Measurements from ENCODE around the gene DOHH.

The DOHH gene

DNA sequence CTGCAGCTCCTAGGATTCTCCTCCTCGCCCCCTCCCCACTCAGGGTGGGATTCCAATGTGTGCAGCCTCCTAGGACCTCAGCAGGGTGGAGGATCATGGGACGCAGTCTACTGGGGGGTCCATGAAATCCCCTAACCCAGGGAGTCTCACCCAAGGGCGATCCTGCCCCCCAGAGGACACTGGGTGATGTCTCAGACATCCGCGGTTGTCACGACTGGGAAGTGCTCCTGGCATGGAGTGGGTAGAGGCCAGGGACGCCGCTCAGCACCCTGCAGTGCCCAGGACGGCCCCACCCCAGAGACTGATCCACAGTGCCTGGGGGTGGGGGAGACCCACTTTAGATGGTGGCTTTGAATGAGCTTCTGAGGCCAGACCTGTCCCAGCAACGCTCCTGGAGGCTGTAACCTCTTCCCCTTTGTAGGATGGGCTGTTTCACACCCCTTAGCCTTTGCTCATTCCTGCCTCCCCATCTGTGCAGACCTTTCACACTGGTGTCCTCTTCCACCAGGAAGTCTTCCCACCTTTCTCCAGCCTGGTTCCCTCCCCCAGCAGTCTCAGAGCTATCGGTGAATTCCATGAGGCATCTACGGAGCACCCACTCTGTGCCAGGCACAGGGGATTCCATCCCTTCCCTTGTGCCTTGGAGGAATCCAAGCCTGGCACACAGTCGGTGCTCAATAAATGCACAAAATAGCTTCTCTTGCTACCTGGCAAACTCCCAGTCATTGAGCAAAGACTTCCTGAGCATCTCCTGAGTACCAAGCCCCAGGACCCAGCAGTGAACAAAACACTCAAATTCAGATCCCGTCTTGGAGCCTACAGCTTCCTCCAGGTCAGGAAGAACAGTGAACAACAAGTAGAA, 30.6 kb downstream of the DOHH start:
- TF ChIP-seq EZH2phosphoT487 (IDR thresholded peaks at IDR 0.05; ENCODE audit: borderline replicate concordance): no peak
- TF ChIP-seq, protein P1, sequence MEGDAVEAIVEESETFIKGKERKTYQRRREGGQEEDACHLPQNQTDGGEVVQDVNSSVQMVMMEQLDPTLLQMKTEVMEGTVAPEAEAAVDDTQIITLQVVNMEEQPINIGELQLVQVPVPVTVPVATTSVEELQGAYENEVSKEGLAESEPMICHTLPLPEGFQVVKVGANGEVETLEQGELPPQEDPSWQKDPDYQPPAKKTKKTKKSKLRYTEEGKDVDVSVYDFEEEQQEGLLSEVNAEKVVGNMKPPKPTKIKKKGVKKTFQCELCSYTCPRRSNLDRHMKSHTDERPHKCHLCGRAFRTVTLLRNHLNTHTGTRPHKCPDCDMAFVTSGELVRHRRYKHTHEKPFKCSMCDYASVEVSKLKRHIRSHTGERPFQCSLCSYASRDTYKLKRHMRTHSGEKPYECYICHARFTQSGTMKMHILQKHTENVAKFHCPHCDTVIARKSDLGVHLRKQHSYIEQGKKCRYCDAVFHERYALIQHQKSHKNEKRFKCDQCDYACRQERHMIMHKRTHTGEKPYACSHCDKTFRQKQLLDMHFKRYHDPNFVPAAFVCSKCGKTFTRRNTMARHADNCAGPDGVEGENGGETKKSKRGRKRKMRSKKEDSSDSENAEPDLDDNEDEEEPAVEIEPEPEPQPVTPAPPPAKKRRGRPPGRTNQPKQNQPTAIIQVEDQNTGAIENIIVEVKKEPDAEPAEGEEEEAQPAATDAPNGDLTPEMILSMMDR (conservative IDR thresholded peaks at IDR 0.05; ENCODE audit: low read length): peak; percentile 18; the same call in 1 of the 2 replicates
- no peak overlapping the region for H3K4me3 ChIP-seq (ENCODE audit: low read length, poor library complexity, severe bottlenecking)
- no peak overlapping the region for H2AFZ ChIP-seq (ENCODE audit: low read length)
- no peak overlapping the region for H3K4me2 ChIP-seq (ENCODE audit: low read depth, low read length, poor library complexity, severe bottlenecking)
- no peak overlapping the region for H3K9ac ChIP-seq (ENCODE audit: low read depth, low read length, poor library complexity, severe bottlenecking)
- peaks cover 7% of the 10 kb centered on the region; the same call in 1 of the 2 replicates for H3K36me3 ChIP-seq (ENCODE audit: insufficient read depth, low read length)
- peaks cover 2% of the 10 kb centered on the region for H3K4me1 ChIP-seq (ENCODE audit: insufficient read depth, low read length, poor library complexity, severe bottlenecking)
- no peaks in the 10 kb centered on the region for H3K27me3 ChIP-seq (ENCODE audit: insufficient read depth, low read length, poor library complexity, severe bottlenecking)
- no peaks in the 10 kb centered on the region for H3K9me3 ChIP-seq (ENCODE audit: insufficient read depth, low read depth, low read length)
- peaks cover 5% of the 10 kb centered on the region; the same call in 1 of the 2 replicates for H3F3A ChIP-seq (ENCODE audit: low read depth)
- peaks cover 21% of the 10 kb centered on the region; the same call in 1 of the 2 replicates for H3K79me2 ChIP-seq (ENCODE audit: insufficient read depth, low read length)
- no peaks in the 10 kb centered on the region for H3K9me2 ChIP-seq (replicated peaks; ENCODE audit: low read depth, low read length)
- H4K20me1 ChIP-seq (ENCODE audit: insufficient read depth, low read length, poor library complexity, severe bottlenecking): peaks cover 16% of the 10 kb centered on the region

DNA sequence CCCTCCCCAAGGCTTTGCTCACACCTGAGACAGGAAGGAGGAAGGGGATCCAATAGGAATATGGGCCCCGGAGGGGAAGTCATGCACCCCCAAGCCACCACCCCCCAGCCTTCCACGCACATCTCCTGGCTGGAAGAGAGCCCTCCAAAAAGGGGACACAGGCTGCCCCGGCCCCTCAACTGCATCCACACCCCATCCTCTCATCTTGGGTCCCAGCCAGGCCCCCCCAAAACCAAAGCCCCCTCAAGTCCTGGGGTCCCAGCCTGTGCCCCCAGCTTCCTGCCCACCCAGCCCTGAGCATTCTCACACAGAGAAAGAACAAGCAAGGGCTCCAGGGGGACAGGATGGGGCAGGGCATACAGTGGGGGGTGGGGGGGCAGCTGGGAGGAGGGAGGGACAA, 32.3 kb downstream of the DOHH start:
- H3K36me3 ChIP-seq (ENCODE audit: insufficient read depth, low read length): 0 out of 2 replicates have a peak, but pooled peaks cover under 1% of the 10 kb centered on the region
- no peaks in the 10 kb centered on the region for H3K9me3 ChIP-seq (ENCODE audit: insufficient read depth, low read depth, low read length)
- peaks cover 9% of the 10 kb centered on the region; the same call in 1 of the 2 replicates for H3K79me2 ChIP-seq (ENCODE audit: insufficient read depth, low read length)
- H3K9ac ChIP-seq (ENCODE audit: low read depth, low read length, poor library complexity, severe bottlenecking): no peak overlapping the region
- H3K4me1 ChIP-seq (ENCODE audit: insufficient read depth, low read length, poor library complexity, severe bottlenecking): no peaks in the 10 kb centered on the region
- H3K27me3 ChIP-seq (ENCODE audit: insufficient read depth, low read length, poor library complexity, severe bottlenecking): no peaks in the 10 kb centered on the region
- H2AFZ ChIP-seq (ENCODE audit: low read length): no peak overlapping the region
- no peak overlapping the region for H3K4me2 ChIP-seq (ENCODE audit: low read depth, low read length, poor library complexity, severe bottlenecking)
- peaks cover 5% of the 10 kb centered on the region; the same call in 1 of the 2 replicates for H3F3A ChIP-seq (ENCODE audit: low read depth)
- no peaks in the 10 kb centered on the region for H3K9me2 ChIP-seq (replicated peaks; ENCODE audit: low read depth, low read length)
- TF ChIP-seq, protein P1 (conservative IDR thresholded peaks at IDR 0.05; ENCODE audit: low read length): no peak
- no peak for TF ChIP-seq EZH2phosphoT487 (IDR thresholded peaks at IDR 0.05; ENCODE audit: borderline replicate concordance)
- H3K4me3 ChIP-seq (ENCODE audit: low read length, poor library complexity, severe bottlenecking): no peak overlapping the region
- peaks cover 8% of the 10 kb centered on the region for H4K20me1 ChIP-seq (ENCODE audit: insufficient read depth, low read length, poor library complexity, severe bottlenecking)

DNA sequence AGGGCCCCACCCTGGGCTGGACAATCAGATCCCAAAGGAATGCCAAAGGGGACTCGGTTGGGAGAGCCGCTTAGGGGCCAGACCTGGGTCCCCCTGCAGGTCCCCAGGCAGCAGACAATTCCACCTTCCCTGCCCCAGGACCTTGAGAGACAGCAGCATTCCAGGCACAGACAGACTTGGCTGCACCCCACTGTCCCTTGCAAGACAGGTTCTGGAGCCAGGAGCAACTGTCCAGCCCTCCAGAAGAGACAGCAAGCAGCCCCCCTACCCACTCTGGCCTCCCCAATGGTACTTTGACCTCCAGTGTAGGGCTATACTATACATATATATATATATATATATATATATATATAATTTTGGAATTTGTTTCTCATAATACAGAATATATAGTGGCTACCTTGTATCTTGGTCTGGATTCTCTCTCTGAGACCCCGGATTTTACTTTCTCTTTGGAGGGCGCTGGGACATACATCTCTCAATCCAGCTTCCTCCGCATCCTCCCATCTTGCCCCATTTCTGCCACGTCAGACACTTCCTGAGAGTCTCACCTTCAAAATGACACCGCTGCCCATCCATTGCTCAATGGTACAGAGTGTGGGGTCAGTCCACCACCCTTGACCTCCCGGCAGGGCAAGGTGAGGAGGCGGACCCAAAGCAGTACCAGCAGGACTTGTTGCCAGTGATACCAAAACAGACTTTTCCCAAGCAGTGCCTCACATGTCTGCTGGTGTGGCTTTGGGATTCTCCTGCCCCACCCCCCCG, 32.9 kb downstream of the DOHH start:
- Histone ChIP-seq H3K36me3 (ENCODE audit: insufficient read depth, low read length) (0 out of 2 replicates have a peak, but pooled peaks cover 7% of the 10 kb centered on the region), H3K4me3 (ENCODE audit: low read length, poor library complexity, severe bottlenecking) (no peak overlapping the region), H3K9ac (ENCODE audit: low read depth, low read length, poor library complexity, severe bottlenecking) (no peak overlapping the region), H3K9me3 (ENCODE audit: insufficient read depth, low read depth, low read length) (no peaks in the 10 kb centered on the region), H4K20me1 (ENCODE audit: insufficient read depth, low read length, poor library complexity, severe bottlenecking) (peaks cover 5% of the 10 kb centered on the region), H3K27me3 (ENCODE audit: insufficient read depth, low read length, poor library complexity, severe bottlenecking) (no peaks in the 10 kb centered on the region), H2AFZ (ENCODE audit: low read length) (no peak overlapping the region), H3K4me2 (ENCODE audit: low read depth, low read length, poor library complexity, severe bottlenecking) (no peak overlapping the region), H3F3A (ENCODE audit: low read depth) (peaks cover 5% of the 10 kb centered on the region; the same call in 1 of the 2 replicates), H3K9me2 (replicated peaks; ENCODE audit: low read depth, low read length) (no peaks in the 10 kb centered on the region), H3K4me1 (ENCODE audit: insufficient read depth, low read length, poor library complexity, severe bottlenecking) (no peaks in the 10 kb centered on the region), H3K79me2 (ENCODE audit: insufficient read depth, low read length) (peaks cover 6% of the 10 kb centered on the region; the same call in 1 of the 2 replicates)
- no peak for TF ChIP-seq EZH2phosphoT487 (IDR thresholded peaks at IDR 0.05; ENCODE audit: borderline replicate concordance)
- TF ChIP-seq, protein P1 (conservative IDR thresholded peaks at IDR 0.05; ENCODE audit: low read length): no peak
